Ascending aorta (tissue), 2 donors: ENCODE measurements around the gene MLLT6. TPM values are rescaled to one million over a fixed set of nuclear protein-coding genes. Genes with fewer than 3 reads are reported as not detected.

Experiments
- DNase-seq, 2 donors: peaks; one replicate each; pipeline ENCODE4 v3.0.0-alpha.2; 2019; ENCODE audit warnings: low spot score in 2 of 2
- H3K27ac ChIP-seq, 2 donors: fragments of 200-600 bp; sonication (generic); one replicate each; pipeline ENCODE4 v1.5.1; 2016 to 2017; ENCODE audit warnings: mild to moderate bottlenecking in 1 of 2
- H3K27me3 ChIP-seq: fragments of 200-600 bp; sonication (generic); one replicate; pipeline ENCODE4 v1.5.1; 2017
- H3K36me3 ChIP-seq, 2 donors: fragments of 200-600 bp; sonication (generic); one replicate each; pipeline ENCODE4 v1.5.1; 2016
- H3K4me1 ChIP-seq, 2 donors: fragments of 200-600 bp; sonication (generic); one replicate each; pipeline ENCODE4 v1.5.1; 2016 to 2017; ENCODE audit warnings: mild to moderate bottlenecking in 1 of 2
- H3K4me3 ChIP-seq, 2 donors: fragments of 200-600 bp; sonication (generic); one replicate each; pipeline ENCODE4 v1.5.1; 2016 to 2017; ENCODE audit warnings: mild to moderate bottlenecking in 1 of 2
- H3K9me3 ChIP-seq, 2 donors: fragments of 200-600 bp; sonication (generic); one replicate each; pipeline ENCODE4 v1.5.1; 2016
- intact Hi-C: fragments of 100-400 bp; cut with DNase I; formaldehyde crosslinking; loops from one replicate; pipeline ENCODE4 v1.15.1; 2023
- total RNA-seq: library from RNA; depleted of rRNA; stranded (reverse); fragments of >200 nt; gene quantifications from one replicate; pipeline ENCODE4 v1.1.0, GENCODE V29; 2016
- TF ChIP-seq, protein P1 (sequence below), 3 experiments: fragments of 200-600 bp in 2 of 3; fragments of 450-650 bp in 1 of 3; sonication (generic) in 2 of 3; IDR thresholded peaks; one replicate each; pipeline ENCODE4 v1.5.1; 2016 to 2019; ENCODE audit warnings: antibody characterized with exemption in 3 of 3, mild to moderate bottlenecking in 1 of 3, moderate library complexity in 1 of 3

MLLT6 gene
- total RNA-seq, 1 donor from 2014 or later: 100 TPM

DNA sequence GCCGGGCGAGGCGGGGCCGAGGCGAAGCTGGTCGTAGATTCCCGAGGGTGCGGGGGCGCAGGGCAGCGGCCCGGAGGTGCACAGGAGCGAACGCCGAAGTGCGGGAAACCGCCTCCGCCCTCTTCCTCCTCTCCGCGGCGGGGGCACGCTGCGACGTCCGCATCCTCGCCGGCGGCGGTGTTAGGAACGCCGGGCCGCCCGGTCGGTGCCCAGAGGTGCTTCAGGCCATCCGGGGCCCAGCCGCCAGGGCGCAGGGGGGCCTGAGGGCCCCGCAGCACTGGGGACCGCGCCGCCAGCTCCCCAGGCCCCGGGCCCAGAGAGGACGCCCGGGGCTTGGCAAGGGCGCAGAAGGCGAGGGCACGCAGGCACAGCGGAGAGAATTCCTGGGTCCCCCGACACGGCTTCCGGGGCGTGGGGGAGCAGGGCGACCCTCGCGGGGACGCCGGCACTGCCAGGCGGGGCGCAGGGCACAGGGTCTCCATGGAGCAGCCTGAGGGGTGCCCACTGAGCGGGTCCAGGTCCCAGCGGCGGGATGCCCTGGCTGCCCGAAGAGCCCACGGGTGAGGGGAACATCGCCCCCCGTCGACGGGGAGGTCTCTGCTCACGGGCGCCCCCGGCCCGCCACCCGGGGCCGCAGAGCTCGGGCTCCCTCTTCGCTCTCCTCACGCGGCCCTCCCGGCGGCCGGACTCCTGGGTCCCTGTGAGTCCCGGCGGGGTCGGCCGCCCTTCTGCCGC lies 30.9 kb upstream of the MLLT6 start:
- Histone ChIP-seq H3K9me3 (no peaks in the 10 kb centered on the region), H3K4me3 (peak overlapping the region; percentile 70), H3K27me3 (peaks cover 20% of the 10 kb centered on the region), H3K4me1 (peaks cover 10 to 18% of the 10 kb centered on the region in 2 donors), H3K27ac (no peak overlapping the region), H3K36me3 (no peaks in the 10 kb centered on the region)
- intact Hi-C loops: no loop called here
- DNase-seq: no peak
- TF ChIP-seq, protein P1, sequence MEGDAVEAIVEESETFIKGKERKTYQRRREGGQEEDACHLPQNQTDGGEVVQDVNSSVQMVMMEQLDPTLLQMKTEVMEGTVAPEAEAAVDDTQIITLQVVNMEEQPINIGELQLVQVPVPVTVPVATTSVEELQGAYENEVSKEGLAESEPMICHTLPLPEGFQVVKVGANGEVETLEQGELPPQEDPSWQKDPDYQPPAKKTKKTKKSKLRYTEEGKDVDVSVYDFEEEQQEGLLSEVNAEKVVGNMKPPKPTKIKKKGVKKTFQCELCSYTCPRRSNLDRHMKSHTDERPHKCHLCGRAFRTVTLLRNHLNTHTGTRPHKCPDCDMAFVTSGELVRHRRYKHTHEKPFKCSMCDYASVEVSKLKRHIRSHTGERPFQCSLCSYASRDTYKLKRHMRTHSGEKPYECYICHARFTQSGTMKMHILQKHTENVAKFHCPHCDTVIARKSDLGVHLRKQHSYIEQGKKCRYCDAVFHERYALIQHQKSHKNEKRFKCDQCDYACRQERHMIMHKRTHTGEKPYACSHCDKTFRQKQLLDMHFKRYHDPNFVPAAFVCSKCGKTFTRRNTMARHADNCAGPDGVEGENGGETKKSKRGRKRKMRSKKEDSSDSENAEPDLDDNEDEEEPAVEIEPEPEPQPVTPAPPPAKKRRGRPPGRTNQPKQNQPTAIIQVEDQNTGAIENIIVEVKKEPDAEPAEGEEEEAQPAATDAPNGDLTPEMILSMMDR (IDR thresholded peaks at IDR 0.05): no peak

DNA sequence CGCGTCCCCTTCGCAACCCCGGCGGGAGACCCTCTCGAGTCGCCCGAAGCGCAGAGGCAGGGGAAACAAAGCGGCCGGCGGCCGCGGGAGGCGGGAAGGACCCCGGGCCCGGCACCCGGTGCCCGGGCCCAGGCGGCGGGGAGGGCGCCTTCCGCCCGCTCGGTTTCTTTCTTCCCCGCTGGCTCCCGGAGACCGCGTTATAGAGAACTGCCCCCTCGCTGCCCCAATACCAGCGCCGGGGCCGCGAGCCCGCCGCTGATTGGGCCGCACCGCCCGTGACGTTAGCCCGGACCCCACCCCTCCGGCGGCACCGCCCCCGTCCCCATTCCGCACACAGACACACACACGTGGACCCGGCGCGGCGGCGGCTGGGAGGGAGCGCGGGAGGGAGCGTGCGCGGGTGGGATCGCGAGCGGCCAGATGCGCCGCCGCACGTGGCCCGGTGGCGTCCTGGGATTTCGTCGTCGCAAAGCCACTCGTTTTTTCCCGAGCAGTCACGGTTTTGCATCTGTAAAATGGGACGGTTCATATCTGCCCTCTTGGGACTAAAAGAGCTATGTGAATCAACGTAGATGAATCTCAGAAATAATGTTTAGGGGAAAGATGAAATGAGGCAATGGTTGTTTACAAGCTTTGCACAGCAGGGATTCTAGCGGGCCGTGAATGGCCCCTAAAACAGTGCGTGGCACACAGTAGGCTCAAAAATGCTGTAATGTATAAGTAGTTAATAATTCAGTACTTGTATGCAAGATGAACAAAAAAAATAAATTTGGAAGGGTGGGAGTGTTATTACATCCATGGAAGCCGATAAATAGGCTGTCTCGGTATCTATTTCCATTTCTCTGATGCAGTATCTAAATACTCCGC lies 30.1 kb upstream of the MLLT6 start, which contains the start of gene EPOP:
Gene EPOP, minus strand, starts transcription at position 209 of the 867 bp plus-strand sequence. CDS start 462 bp downstream, outside the sequence.
- Histone ChIP-seq H3K9me3 (no peaks in the 10 kb centered on the region), H3K27me3 (peaks cover 20% of the 10 kb centered on the region), H3K27ac (no peak within 1 kb of the TSS), H3K36me3 (no peaks in the 10 kb centered on the region), H3K4me3 (peak within 1 kb of the TSS; percentile 70), H3K4me1 (peaks cover 10 to 18% of the 10 kb centered on the region in 2 donors)
- TF ChIP-seq, protein P1 (IDR thresholded peaks at IDR 0.05): no peak
- DNase-seq: peak; percentile 65 to 91
- intact Hi-C loops: loop anchor here (5.0 kb wide), 2 partner anchors 57 to 72 kb away; partner anchors contain the start of genes CISD3 and PCGF2

DNA sequence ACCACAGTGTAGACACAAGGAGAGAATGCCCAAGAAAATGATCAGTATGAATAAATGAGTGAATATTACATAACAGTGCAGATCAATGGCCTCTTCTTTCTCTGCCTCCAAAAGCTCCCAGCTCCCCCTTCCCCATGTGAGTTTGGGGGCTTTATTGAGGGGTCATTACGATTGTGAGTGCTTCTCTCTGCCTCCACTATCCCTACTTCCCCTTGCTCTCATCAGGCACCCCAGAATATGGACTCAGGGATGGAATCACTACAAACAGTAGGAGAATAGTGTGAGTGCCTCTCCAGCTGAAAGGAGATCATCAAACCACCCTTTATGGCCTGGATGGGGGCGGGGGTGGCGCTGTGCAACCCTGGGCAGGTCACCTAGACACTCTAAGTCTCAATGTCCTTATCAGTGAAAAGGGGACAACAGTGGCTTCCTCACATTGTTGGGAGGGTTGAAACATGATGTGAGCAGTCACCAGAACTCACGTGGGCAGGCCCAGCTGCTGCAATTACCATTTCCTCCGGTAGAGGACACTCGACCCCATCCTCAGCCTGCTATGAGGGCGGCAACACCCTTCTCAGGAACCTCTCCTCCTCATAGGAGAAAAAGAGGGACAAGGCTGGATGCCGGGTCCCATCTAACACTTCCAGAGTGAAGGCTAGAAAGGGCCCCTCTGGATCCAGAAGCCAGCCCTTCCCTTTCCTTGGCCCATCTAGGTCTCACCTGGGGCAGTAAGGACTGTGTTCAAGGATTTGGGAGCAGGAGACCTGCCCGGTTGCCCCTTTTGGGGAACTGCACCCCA lies 28.2 kb upstream of the MLLT6 start:
- DNase-seq: peak; percentile 46 to 90
- Histone ChIP-seq H3K4me1 (peaks cover 10 to 18% of the 10 kb centered on the region in 2 donors), H3K9me3 (no peaks in the 10 kb centered on the region), H3K4me3 (no peak overlapping the region), H3K27ac (no peak overlapping the region), H3K36me3 (no peaks in the 10 kb centered on the region), H3K27me3 (peaks cover 20% of the 10 kb centered on the region)
- intact Hi-C loops: loop anchor here (5.0 kb wide), 2 partner anchors 55 to 70 kb away; partner anchors contain the start of genes CISD3 and PCGF2
- TF ChIP-seq, protein P1 (IDR thresholded peaks at IDR 0.05): peak; percentile 87 to 95 (median 88)

DNA sequence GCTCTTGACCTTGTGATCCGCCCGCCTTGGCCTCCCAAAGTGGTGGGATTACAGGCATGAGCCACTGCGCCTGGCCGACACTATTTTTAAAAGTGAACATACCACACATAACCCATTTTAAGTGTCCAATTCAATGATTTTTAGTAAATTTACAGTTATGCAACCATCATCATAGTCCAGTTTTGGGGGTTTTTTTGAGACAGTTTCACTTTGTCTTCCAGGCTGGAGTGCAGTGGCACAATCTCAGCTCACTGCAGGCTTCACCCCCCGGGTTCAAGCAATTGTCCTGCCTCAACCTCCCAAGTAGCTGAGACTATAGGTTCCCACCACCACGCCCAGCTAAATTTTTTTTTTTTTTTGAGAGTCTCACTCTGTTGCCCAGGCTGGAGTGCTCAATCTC lies 27.3 kb upstream of the MLLT6 start:
- TF ChIP-seq, protein P1 (IDR thresholded peaks at IDR 0.05): no peak
- H3K27me3 ChIP-seq: peaks cover 16% of the 10 kb centered on the region
- no peak overlapping the region for H3K27ac ChIP-seq
- peaks cover 10 to 18% of the 10 kb centered on the region in 2 donors for H3K4me1 ChIP-seq
- no peaks in the 10 kb centered on the region for H3K9me3 ChIP-seq
- H3K4me3 ChIP-seq: no peak overlapping the region
- DNase-seq: no peak
- H3K36me3 ChIP-seq: no peaks in the 10 kb centered on the region
- intact Hi-C loops: loop anchor here (5.0 kb wide), 2 partner anchors 54 to 69 kb away; partner anchors contain the start of genes CISD3 and PCGF2

DNA sequence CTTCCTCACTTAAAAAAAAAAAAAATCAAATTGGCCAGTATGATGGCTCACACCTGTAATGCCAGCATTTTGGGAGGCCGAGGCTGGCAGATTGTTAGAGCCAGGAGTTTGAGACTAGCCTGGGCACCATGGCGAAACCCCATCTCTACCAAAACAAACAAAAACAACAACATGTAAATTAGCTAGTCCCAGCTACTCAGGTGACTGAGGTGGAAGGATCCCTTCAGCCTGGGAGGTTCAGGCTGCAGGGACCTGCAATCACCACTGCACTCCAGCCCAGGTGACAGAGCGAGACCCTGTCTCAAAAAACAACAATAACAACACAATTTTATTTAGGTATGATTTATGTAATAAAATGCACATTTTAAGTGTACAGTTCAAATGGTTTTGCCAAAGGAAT lies 24.0 kb upstream of the MLLT6 start:
- Histone ChIP-seq H3K27ac (no peak overlapping the region), H3K4me1 (no peaks in the 10 kb centered on the region), H3K4me3 (no peak overlapping the region), H3K27me3 (no peaks in the 10 kb centered on the region), H3K36me3 (no peaks in the 10 kb centered on the region), H3K9me3 (no peaks in the 10 kb centered on the region)
- DNase-seq: no peak
- TF ChIP-seq, protein P1 (IDR thresholded peaks at IDR 0.05): no peak
- intact Hi-C loops: no loop called here
